ENCODE data around the gene CUL4A.
"Not testable (repeated sequence)": the region's sequence is repeated elsewhere in the genome, so short reads cannot be mapped to it uniquely, and the experiment has no call there.

- not testable (repeated sequence) for TF ChIP-seq EZH2 (IDR thresholded peaks at IDR 0.05; ENCODE audit: low read length, missing control alignments); CTCF (conservative IDR thresholded peaks at IDR 0.05 in 1 of 2, IDR thresholded peaks at IDR 0.05 in 1 of 2; ENCODE audit: low read depth in 1 of 2, low read length in 2 of 2)
These were observed 104.7 kb downstream of the CUL4A start for GRCh38 chr13:113314112-113314511.

Measured in fibroblast of lung (primary cell).